Measurements from ENCODE around the gene CCDC9B.

The CCDC9B gene

GRCh38 chr15:40286061-40286532 lies 54.6 kb downstream of the CCDC9B start:
- DNase-seq = no peak

GRCh38 chr15:40285554-40286011 lies 55.2 kb downstream of the CCDC9B start:
- no peak for DNase-seq

GRCh38 chr15:40285151-40285550 lies 55.6 kb downstream of the CCDC9B start:
- no peak for DNase-seq

GRCh38 chr15:40283615-40284300 lies 57.0 kb downstream of the CCDC9B start:
- no peak for DNase-seq

- DNase-seq = no peak
Measured at GRCh38 chr15:40282869-40283614, 57.7 kb downstream of the CCDC9B start, which contains the start of gene ANKRD63. Gene ANKRD63, minus strand, starts transcription at chr15:40283064. Its CDS starts 478 bp downstream, at chr15:40282586.

GRCh38 chr15:40282147-40282868 lies 58.4 kb downstream of the CCDC9B start:
- no peak for DNase-seq

GRCh38 chr15:40281801-40282146 lies 59.0 kb downstream of the CCDC9B start:
- no peak for DNase-seq
